ENCODE measurements around the gene CEBPZ.

CEBPZ gene

DNA sequence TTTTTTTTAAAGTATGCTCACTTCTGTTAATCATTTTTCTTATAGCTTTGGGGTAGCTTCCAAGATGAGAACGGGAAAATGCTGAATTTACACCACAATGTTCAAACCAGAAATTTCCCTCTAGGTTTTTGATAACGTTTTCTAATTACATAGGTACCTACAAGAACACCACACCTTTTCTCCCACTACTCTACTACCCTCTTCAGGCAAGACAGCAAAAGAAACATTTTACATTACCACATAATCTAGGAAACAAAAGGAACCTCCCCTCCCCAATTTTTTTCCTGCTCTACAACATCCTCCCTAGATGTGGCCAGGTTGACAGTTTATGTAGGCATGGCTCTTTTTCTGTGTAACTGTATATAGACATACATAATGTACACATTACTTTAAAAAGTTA lies 32.4 kb upstream of the CEBPZ start:
- ChIA-PET POLR2A (no interaction called here), CTCF (interaction anchor here (1.4 to 2.2 kb wide), 2 partner anchors 9 to 36 kb away, joined by 4 to 10 read pairs; no protein-coding TSS in a partner anchor)
- TF ChIP-seq, protein P1, sequence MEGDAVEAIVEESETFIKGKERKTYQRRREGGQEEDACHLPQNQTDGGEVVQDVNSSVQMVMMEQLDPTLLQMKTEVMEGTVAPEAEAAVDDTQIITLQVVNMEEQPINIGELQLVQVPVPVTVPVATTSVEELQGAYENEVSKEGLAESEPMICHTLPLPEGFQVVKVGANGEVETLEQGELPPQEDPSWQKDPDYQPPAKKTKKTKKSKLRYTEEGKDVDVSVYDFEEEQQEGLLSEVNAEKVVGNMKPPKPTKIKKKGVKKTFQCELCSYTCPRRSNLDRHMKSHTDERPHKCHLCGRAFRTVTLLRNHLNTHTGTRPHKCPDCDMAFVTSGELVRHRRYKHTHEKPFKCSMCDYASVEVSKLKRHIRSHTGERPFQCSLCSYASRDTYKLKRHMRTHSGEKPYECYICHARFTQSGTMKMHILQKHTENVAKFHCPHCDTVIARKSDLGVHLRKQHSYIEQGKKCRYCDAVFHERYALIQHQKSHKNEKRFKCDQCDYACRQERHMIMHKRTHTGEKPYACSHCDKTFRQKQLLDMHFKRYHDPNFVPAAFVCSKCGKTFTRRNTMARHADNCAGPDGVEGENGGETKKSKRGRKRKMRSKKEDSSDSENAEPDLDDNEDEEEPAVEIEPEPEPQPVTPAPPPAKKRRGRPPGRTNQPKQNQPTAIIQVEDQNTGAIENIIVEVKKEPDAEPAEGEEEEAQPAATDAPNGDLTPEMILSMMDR (IDR thresholded peaks at IDR 0.05; ENCODE audit: control extremely low read depth, extremely low read depth, low read depth, missing control alignments), result no peak
- no peak for DNase-seq (ENCODE audit: extremely low spot score)

DNA sequence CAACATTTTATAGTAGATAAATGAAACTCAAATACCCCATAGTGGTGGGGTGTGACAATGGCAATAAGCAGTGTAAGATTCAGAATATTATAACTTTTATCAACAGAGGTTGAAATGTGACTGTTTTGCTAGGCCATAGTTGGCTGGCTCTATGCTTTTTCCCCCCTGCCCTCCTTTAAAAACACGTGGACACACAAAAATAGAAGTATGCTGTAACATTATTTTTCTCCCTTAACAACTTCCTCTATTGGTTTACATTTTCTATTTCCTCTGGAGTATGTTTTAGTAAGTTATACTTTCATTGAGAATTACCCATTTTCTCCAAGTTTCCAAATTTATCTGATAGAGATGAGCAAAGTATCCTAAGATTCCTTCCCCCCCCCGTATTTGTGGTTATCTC lies 31.1 kb upstream of the CEBPZ start:
- ChIA-PET POLR2A (no interaction called here), CTCF (interaction anchor here (0.9 to 2.0 kb wide), 3 partner anchors 11 to 615 kb away, joined by 3 to 6 read pairs (median 3); no protein-coding TSS in a partner anchor)
- TF ChIP-seq, protein P1 (IDR thresholded peaks at IDR 0.05; ENCODE audit: control extremely low read depth, extremely low read depth, low read depth, missing control alignments), result no peak
- DNase-seq (ENCODE audit: extremely low spot score), result no peak

DNA sequence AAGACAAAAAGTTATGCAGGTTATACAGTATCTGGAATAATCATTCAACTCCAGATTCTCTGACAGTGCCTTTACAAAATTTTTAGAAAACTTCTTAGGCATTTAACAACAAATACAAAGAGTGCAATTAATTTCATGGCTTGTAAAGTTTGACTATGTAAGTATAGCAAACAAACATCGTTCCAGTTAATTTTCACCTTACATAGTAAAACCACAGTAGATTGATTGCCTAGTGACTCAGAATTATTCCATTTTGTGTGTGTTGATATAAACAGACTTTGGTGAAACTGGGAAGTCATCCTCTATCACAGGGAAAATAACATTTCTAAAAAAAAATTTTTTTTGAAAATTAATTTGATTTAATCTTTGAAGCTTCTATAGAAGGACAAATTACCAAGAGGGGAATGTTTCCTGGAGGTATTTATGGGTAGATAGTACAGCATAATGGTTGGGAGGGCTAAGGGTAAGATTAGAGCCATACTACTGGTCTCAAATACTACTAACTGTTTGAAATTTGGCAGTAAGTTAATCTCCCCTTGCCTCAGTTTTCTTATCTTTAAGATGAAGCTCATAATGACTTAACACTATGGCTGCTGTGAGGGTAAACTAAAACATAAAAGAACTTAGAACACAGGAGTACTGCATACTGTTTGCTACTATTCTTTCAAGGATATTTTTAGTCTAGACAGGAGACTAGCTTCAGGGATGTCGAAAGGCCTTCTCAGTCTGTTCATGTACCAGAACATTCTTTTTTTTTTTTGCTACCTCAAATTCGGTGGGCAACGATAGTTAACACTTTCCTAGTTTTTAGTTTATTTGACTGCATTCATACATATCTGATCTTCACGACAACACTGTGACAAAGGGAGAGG lies 19.7 kb upstream of the CEBPZ start:
- TF ChIP-seq, protein P1 (IDR thresholded peaks at IDR 0.05; ENCODE audit: control extremely low read depth, extremely low read depth, low read depth, missing control alignments), result no peak
- ChIA-PET POLR2A (no interaction called here), CTCF (interaction anchor here (1.4 to 2.1 kb wide), 4 partner anchors 9 to 21 kb away, joined by 4 to 5 read pairs (median 4); no protein-coding TSS in a partner anchor)
- no peak for DNase-seq (ENCODE audit: extremely low spot score)

DNA sequence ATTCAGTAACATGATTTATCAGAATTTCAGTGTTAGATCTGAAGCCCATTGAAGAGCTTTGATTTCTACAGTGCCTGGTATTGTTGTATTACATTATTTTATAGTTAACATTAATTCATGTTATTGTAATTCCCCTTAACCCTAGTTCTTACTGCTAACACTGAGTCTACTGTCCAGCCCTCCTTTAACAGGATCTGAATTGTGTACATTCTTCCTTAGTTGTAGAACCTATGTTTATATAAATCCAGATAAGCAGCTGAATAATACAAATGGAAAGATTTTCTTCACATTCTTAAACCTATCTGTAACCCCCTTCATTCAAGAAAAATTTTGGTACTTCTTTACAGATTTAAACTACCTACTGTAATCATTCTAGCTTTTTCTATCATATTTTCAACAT lies 14.8 kb upstream of the CEBPZ start:
- CTCF ChIA-PET, result interaction anchor here (1.7 kb wide), 2 partner anchors 14 to 21 kb away, joined by 4 to 7 read pairs; partner anchors contain the start of genes CEBPZ and NDUFAF7
- no peak for DNase-seq (ENCODE audit: extremely low spot score)
- TF ChIP-seq, protein P1 (IDR thresholded peaks at IDR 0.05; ENCODE audit: control extremely low read depth, extremely low read depth, low read depth, missing control alignments), result no peak
- POLR2A ChIA-PET, result interaction anchor here (0.8 kb wide), 1 partner anchor 11 kb away, joined by 3 read pairs; no protein-coding TSS in a partner anchor

DNA sequence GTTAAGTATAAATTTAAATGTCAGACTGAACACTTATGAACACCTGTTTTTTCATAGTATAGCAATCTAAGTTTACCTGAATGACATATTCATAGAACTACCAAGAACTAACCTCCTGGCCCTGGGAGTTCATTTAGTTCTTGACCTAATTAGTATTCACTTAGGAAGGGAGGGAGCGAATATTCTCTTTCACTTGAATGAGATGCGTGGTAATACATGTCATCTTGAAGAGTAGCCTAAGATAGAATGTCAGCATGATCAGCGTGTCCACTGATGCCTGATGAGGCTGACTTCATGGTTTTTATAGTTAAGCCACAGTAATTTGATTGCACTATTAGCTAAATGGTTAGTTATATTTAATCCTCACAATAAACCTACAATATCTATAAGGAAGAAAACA lies 13.4 kb upstream of the CEBPZ start:
- no peak for DNase-seq (ENCODE audit: extremely low spot score)
- TF ChIP-seq, protein P1 (IDR thresholded peaks at IDR 0.05; ENCODE audit: control extremely low read depth, extremely low read depth, low read depth, missing control alignments), result no peak
- POLR2A ChIA-PET, result interaction anchor here (2.8 kb wide), 1 partner anchor 13 kb away, joined by 12 read pairs; the partner anchor contains the start of genes CEBPZ and NDUFAF7
- CTCF ChIA-PET, result interaction anchor here (1.2 to 2.4 kb wide), 4 partner anchors 10 to 22 kb away, joined by 3 to 7 read pairs (median 5); no protein-coding TSS in a partner anchor

DNA sequence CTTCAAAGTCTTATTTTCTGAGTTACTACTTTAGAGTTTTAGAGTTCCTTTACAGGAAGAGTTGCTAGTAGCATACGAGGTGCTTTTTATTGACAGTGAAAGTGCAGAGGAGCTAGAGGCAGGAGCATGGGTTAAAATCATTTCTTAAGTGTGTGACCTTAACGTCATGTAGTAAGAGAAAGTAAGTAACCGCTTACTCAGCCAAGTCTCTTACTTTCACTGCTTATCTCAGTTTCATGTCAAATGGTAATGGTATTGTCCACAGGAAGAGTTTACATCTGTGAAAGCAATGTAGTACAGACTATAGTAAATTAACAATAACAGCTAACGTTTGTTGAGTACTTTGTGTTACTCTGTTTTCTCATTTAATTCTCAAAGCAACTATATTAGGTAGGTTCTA lies 12.6 kb upstream of the CEBPZ start:
- peak; percentile 39 for DNase-seq (ENCODE audit: extremely low spot score)
- ChIA-PET POLR2A (interaction anchor here (2.8 kb wide), 1 partner anchor 12 kb away, joined by 12 read pairs; the partner anchor contains the start of genes CEBPZ and NDUFAF7), CTCF (interaction anchor here (1.2 to 2.4 kb wide), 4 partner anchors 10 to 21 kb away, joined by 3 to 6 read pairs (median 5); no protein-coding TSS in a partner anchor)
- TF ChIP-seq, protein P1 (IDR thresholded peaks at IDR 0.05; ENCODE audit: control extremely low read depth, extremely low read depth, low read depth, missing control alignments), result no peak

All from GM10248 (cell line).